K562 (cell line): ENCODE data around the gene DLG3. TPM values are rescaled to one million over a fixed set of nuclear protein-coding genes. Genes with fewer than 3 reads are reported as not detected.

Experiments used
- ATAC-seq: fragments of 200-7000 bp; cut with Tn5 transposase; 3 replicates; pipeline ENCODE4 v1.9.1; 2020; ENCODE audit warnings: moderate library complexity
- BruUV-seq: library from RNA; stranded (reverse); fragments of 400-500 nt; replicated peaks from 2 replicates; lab custom pipeline; 2021; lab: Mats Ljungman, UMichigan
- CTCF ChIA-PET: fragments of 300-600 bp; formaldehyde crosslinking; extraction: SDS; loops from one replicate; lab custom pipeline; 2021; ENCODE audit warnings: low intra/inter-chr PET ratio; lab: Yijun Ruan, JAX
- POLR2A ChIA-PET: fragments of 300-600, 350-650 bp; sonication (Branson Sonifier 250); formaldehyde crosslinking; extraction: SDS; loops from one replicate; lab custom pipeline; 2021; ENCODE audit warnings: antibody characterized with exemption, inconsistent platforms; lab: Yijun Ruan, JAX
- DNase-seq, 4 experiments: peaks; one replicate each; pipeline versions ENCODE4 v3.0.0 to v3.0.0-alpha.2; 2011 to 2018; ENCODE audit warnings: low spot score in 3 of 4, mixed read lengths in 3 of 4; ENCODE audit errors: extremely low read depth in 1 of 4
- FAIRE-seq: peaks from 2 replicates; lab custom pipeline; 2011; peaks lifted over from hg19 to GRCh38; lab: Jason Lieb, UNC
- H2AFZ ChIP-seq: 2 replicates; pipeline ENCODE4 v1.6.0; 2011; ENCODE audit warnings: low read depth, low read length, control low read depth, inconsistent platforms
- H3K27ac ChIP-seq: fragments of 200-600 bp; 3 replicates; pipeline ENCODE4 v1.8.0; 2011; ENCODE audit warnings: low read depth, mild to moderate bottlenecking, control low read depth, inconsistent platforms, low read length, moderate library complexity, mixed read lengths; ENCODE audit errors: extremely low read depth
- H3K27me3 ChIP-seq, 2 experiments: fragments of 300-600 bp in 1 of 2; 2 replicates in 1 of 2; 3 replicates in 1 of 2; pipeline versions ENCODE4 v1.6.0 to v1.8.0; 2011; ENCODE audit warnings: inconsistent platforms in 2 of 2, low read length in 2 of 2, mild to moderate bottlenecking in 1 of 2, mixed read lengths in 1 of 2, moderate library complexity in 1 of 2; ENCODE audit not compliant: control insufficient read depth in 2 of 2, insufficient read depth in 2 of 2
- H3K36me3 ChIP-seq: fragments of 300-600 bp; 3 replicates; pipeline ENCODE4 v1.8.0; 2011; ENCODE audit warnings: mild to moderate bottlenecking, low read length, inconsistent platforms; ENCODE audit not compliant: control insufficient read depth, insufficient read depth
- H3K4me1 ChIP-seq, 2 experiments: fragments of 200-600 bp in 1 of 2; replicated peaks in 1 of 2; 2 replicates in 1 of 2; 3 replicates in 1 of 2; pipeline versions ENCODE4 v1.5.1 to v1.8.0; 2011; ENCODE audit warnings: inconsistent platforms in 2 of 2, low read length in 2 of 2, mild to moderate bottlenecking in 1 of 2, mixed read lengths in 1 of 2, moderate library complexity in 1 of 2; ENCODE audit not compliant: control insufficient read depth in 2 of 2, insufficient read depth in 2 of 2
- H3K4me2 ChIP-seq: 2 replicates; pipeline ENCODE4 v1.6.1; 2011; ENCODE audit warnings: low read length, control low read depth, inconsistent platforms, mixed read lengths; ENCODE audit not compliant: insufficient read depth
- H3K4me3 ChIP-seq: fragments of 200-600 bp; sonication (generic), shearing (Covaris generic); 2 replicates; pipeline ENCODE4 v1.5.1; 2016; ENCODE audit warnings: control low read depth, inconsistent platforms
- H3K79me2 ChIP-seq: fragments of 200-600 bp; 3 replicates; pipeline ENCODE4 v1.8.0; 2011; ENCODE audit warnings: low read length, inconsistent platforms; ENCODE audit not compliant: control insufficient read depth, insufficient read depth
- H3K9ac ChIP-seq, 2 experiments: 2 replicates each; pipeline versions ENCODE4 v1.6.0 to v1.6.1; 2011; ENCODE audit warnings: low read depth in 2 of 2, low read length in 2 of 2, control low read depth in 1 of 2, inconsistent platforms in 1 of 2, mild to moderate bottlenecking in 1 of 2, mixed read lengths in 1 of 2; ENCODE audit not compliant: insufficient read depth in 1 of 2
- H3K9me1 ChIP-seq: one replicate; pipeline ENCODE4 v1.6.0; 2011; ENCODE audit warnings: inconsistent platforms, mild to moderate bottlenecking, low read length, moderate library complexity; ENCODE audit not compliant: control insufficient read depth, insufficient read depth
- H3K9me3 ChIP-seq: replicated peaks from 2 replicates; pipeline ENCODE4 v1.5.1; 2011; ENCODE audit warnings: low read depth, low read length, inconsistent platforms; ENCODE audit not compliant: control insufficient read depth, insufficient read depth
- H4K20me1 ChIP-seq: replicated peaks from 2 replicates; pipeline ENCODE4 v1.6.1; 2011; ENCODE audit warnings: low read length, inconsistent platforms, mixed read lengths; ENCODE audit not compliant: control insufficient read depth, insufficient read depth
- ADNP ChIP-seq: fragments of 200-800 bp; sonication (Bioruptor generic); IDR thresholded peaks from 2 replicates; pipeline ENCODE4 v1.6.1; 2016; ENCODE audit warnings: missing genetic modification characterization, missing compliant biosample characterization
- CAMTA2 ChIP-seq: fragments of 250-450 bp; sonication (Bioruptor Pico); conservative IDR thresholded peaks from 2 replicates; pipeline ENCODE4 v1.5.1; 2022
- CBFA2T3 ChIP-seq: fragments of 450-650 bp; IDR thresholded peaks from 2 replicates; pipeline ENCODE4 v1.6.1; 2017
- ETV6 ChIP-seq, 3 experiments: fragments of 150-350 bp in 1 of 3; sonication (generic) in 1 of 3; formaldehyde crosslinking in 1 of 3; IDR thresholded peaks; 2 replicates each; pipeline versions ENCODE4 v1.6.1 to v1.8.0; 2014 to 2022; ENCODE audit warnings: borderline replicate concordance in 2 of 3, low read depth in 2 of 3, antibody characterized with exemption in 1 of 3, low read length in 1 of 3, mild to moderate bottlenecking in 1 of 3, missing genetic modification reagents in 1 of 3
- HMGXB4 ChIP-seq: sonication (generic); formaldehyde crosslinking; IDR thresholded peaks from 2 replicates; pipeline ENCODE4 v1.8.1; 2023; ENCODE audit warnings: mild to moderate bottlenecking, missing genetic modification reagents
- JUNB ChIP-seq: fragments of 450-650 bp; formaldehyde crosslinking; conservative IDR thresholded peaks from 2 replicates; pipeline ENCODE4 v1.4.0; 2020; ENCODE audit warnings: mild to moderate bottlenecking
- L3MBTL2 ChIP-seq: fragments of 450-650 bp; IDR thresholded peaks from 2 replicates; pipeline ENCODE4 v1.6.1; 2016; ENCODE audit warnings: mild to moderate bottlenecking, moderate library complexity
- LEF1 ChIP-seq: fragments of 450-650 bp; IDR thresholded peaks from 2 replicates; pipeline ENCODE4 v1.6.1; 2016; ENCODE audit warnings: mild to moderate bottlenecking
- NFE2L1 ChIP-seq: fragments of 450-650 bp; IDR thresholded peaks from 2 replicates; pipeline ENCODE4 v1.6.1; 2016; ENCODE audit warnings: missing genetic modification characterization, low read depth, mild to moderate bottlenecking, missing compliant biosample characterization, moderate library complexity, borderline replicate concordance
- NFXL1 ChIP-seq: fragments of 450-650 bp; formaldehyde crosslinking; IDR thresholded peaks from 2 replicates; pipeline ENCODE4 v1.4.0; 2021; ENCODE audit warnings: mild to moderate bottlenecking
- NR4A1 ChIP-seq, 2 experiments: fragments of 250-450 bp in 1 of 2; fragments of 450-650 bp in 1 of 2; sonication (Bioruptor Pico) in 1 of 2; IDR thresholded peaks; 2 replicates each; pipeline versions ENCODE4 v1.4.0 to v1.6.1; 2016 to 2020; ENCODE audit warnings: mild to moderate bottlenecking in 2 of 2, missing compliant biosample characterization in 1 of 2, missing genetic modification characterization in 1 of 2, moderate library complexity in 1 of 2
- PRMT5 ChIP-seq: sonication (generic); formaldehyde crosslinking; IDR thresholded peaks from 2 replicates; pipeline ENCODE4 v1.5.0; 2020; ENCODE audit warnings: missing genetic modification reagents
- PTBP1 ChIP-seq: fragments of 200-400 bp; formaldehyde crosslinking; IDR thresholded peaks from 2 replicates; pipeline ENCODE4 v1.6.1; 2017; ENCODE audit warnings: low read depth, low read length
- STAG1 ChIP-seq: sonication (generic); formaldehyde crosslinking; IDR thresholded peaks from 2 replicates; pipeline ENCODE4 v1.5.0; 2020; ENCODE audit warnings: missing genetic modification reagents, borderline replicate concordance
- TCF7L2 ChIP-seq: fragments of 150-350 bp; IDR thresholded peaks from 2 replicates; pipeline ENCODE4 v1.6.1; 2016; ENCODE audit warnings: low read depth, mild to moderate bottlenecking, low read length, moderate library complexity
- ZEB2 ChIP-seq: fragments of 450-650 bp; IDR thresholded peaks from 2 replicates; pipeline ENCODE4 v1.6.1; 2016
- WGBS: fragments of 100-300 bp; shearing (Covaris generic); methylation state at CpG from one replicate; pipeline ENCODE4 v1.1.6; 2016; ENCODE audit warnings: low coverage, mixed read lengths; ENCODE audit not compliant: insufficient coverage; ENCODE audit errors: missing lambda C conversion rate; 5-methylcytosine and 5-hydroxymethylcytosine counted together
- in situ Hi-C: fragments of 300-500 bp; cut with MboI; formaldehyde crosslinking; loops from 4 replicates; pipeline ENCODE4 v1.15.0; 2018; ENCODE audit warnings: inconsistent platforms, mixed read lengths
- intact Hi-C: fragments of 100-400 bp; cut with micrococcal nuclease; formaldehyde crosslinking; loops from 2 replicates; pipeline ENCODE4 v1.14.2; 2022
- polyA plus RNA-seq, 8 experiments: library from polyadenylated mRNA; depleted of rRNA in 4 of 8; stranded (reverse) in 5 of 8; unstranded in 3 of 8; fragments of >200 nt; fragmentation: Nextera tagmentation in 2 of 8; fragmentation: Illumina TruSeq in 1 of 8; extraction: Ambion mirVana in 2 of 8; extraction: Trizol in 1 of 8; gene quantifications; 2 replicates each; pipeline versions ENCODE4 v1.2.1 to v1.2.3, GENCODE V29; 2011 to 2014; ENCODE audit warnings: inconsistent platforms in 1 of 8, missing spikeins in 1 of 8
- total RNA-seq, 7 experiments: library from RNA; depleted of rRNA in 6 of 7; stranded (reverse); fragments of >200 nt in 6 of 7; fragmentation: Illumina TruSeq in 2 of 7; extraction: Trizol in 2 of 7; gene quantifications; 2 replicates each; pipeline versions ENCODE4 v1.2.1 to v1.2.3, GENCODE V29; 2011 to 2021; ENCODE audit warnings: low replicate concordance in 1 of 7
- TF ChIP-seq, protein P1 (sequence below): fragments of 250-450 bp; sonication (Bioruptor Pico); IDR thresholded peaks from 2 replicates; pipeline ENCODE4 v1.6.1; 2021; ENCODE audit warnings: mild to moderate bottlenecking
- TF ChIP-seq, protein P2 (sequence below): fragments of 450-650 bp; conservative IDR thresholded peaks from 2 replicates; pipeline ENCODE4 v1.6.1; 2016; ENCODE audit warnings: missing genetic modification characterization, low read depth, mild to moderate bottlenecking, control low read depth, missing compliant biosample characterization
- TF ChIP-seq, protein P3 (sequence below): fragments of 450-650 bp; IDR thresholded peaks from 2 replicates; pipeline ENCODE4 v1.6.1; 2018; ENCODE audit warnings: mild to moderate bottlenecking, low read depth; ENCODE audit not compliant: partially characterized antibody

DLG3 gene
- total and polyA plus RNA-seq, 9 of the 15 experiments (the other 6 are each of a cell fraction or from before 2014, with no cell fraction given): 3.1 to 15.7 (median 8.8) TPM

- CTCF ChIA-PET: no interaction called here
- in situ Hi-C loops (no loop called here), intact Hi-C loops (no loop called here)
- Histone ChIP-seq H3K4me2 (no peak overlapping the region), H4K20me1 (no peaks in the 10 kb centered on the region), H3K9me1 (no peaks in the 10 kb centered on the region), H3K79me2 (no peaks in the 10 kb centered on the region), H3K4me1 (no peaks in the 10 kb centered on the region), H3K9ac (no peak overlapping the region), H3K4me3 (no peak overlapping the region), H3K9me3 (no peaks in the 10 kb centered on the region), H2AFZ (no peak overlapping the region), H3K27me3 (no peaks in the 10 kb centered on the region), H3K36me3 (peaks cover 72% of the 10 kb centered on the region), H3K27ac (no peak overlapping the region)
- FAIRE-seq (no peak), DNase-seq (no peak), ATAC-seq (no peak)
- POLR2A ChIA-PET: interaction anchor here (0.9 kb wide), 1 partner anchor 16 kb away, joined by 3 read pairs; no protein-coding TSS in a partner anchor
- WGBS: 75% methylated on average over 1 of the region's 1 CpG
- no TSS peak for BruUV-seq
- TF ChIP-seq TCF7L2: no peak
- no peak for TF ChIP-seq JUNB
- no peak for TF ChIP-seq NFE2L1 (tag)
- TF ChIP-seq CBFA2T3: no peak
- no peak for TF ChIP-seq STAG1 (CRISPR knock-in tag)
- TF ChIP-seq PTBP1: no peak
- no peak for TF ChIP-seq LEF1
- TF ChIP-seq ZEB2: no peak
- no peak for TF ChIP-seq HMGXB4 (CRISPR knock-in tag)
- TF ChIP-seq, protein P1, sequence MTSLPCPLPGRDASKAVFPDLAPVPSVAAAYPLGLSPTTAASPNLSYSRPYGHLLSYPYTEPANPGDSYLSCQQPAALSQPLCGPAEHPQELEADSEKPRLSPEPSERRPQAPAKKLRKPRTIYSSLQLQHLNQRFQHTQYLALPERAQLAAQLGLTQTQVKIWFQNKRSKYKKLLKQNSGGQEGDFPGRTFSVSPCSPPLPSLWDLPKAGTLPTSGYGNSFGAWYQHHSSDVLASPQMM: no peak
- no peak for TF ChIP-seq NR4A1 (CRISPR knock-in tag; IDR thresholded peaks at IDR 0.05)
- TF ChIP-seq NR4A1 (tag; IDR thresholded peaks at IDR 0.05): no peak
- no peak for TF ChIP-seq NFXL1
- TF ChIP-seq, protein P2, sequence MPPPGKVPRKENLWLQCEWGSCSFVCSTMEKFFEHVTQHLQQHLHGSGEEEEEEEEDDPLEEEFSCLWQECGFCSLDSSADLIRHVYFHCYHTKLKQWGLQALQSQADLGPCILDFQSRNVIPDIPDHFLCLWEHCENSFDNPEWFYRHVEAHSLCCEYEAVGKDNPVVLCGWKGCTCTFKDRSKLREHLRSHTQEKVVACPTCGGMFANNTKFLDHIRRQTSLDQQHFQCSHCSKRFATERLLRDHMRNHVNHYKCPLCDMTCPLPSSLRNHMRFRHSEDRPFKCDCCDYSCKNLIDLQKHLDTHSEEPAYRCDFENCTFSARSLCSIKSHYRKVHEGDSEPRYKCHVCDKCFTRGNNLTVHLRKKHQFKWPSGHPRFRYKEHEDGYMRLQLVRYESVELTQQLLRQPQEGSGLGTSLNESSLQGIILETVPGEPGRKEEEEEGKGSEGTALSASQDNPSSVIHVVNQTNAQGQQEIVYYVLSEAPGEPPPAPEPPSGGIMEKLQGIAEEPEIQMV (tag): no peak
- no peak for TF ChIP-seq L3MBTL2
- TF ChIP-seq CAMTA2 (CRISPR knock-in tag): no peak
- no peak for TF ChIP-seq ADNP
- TF ChIP-seq, protein P3, sequence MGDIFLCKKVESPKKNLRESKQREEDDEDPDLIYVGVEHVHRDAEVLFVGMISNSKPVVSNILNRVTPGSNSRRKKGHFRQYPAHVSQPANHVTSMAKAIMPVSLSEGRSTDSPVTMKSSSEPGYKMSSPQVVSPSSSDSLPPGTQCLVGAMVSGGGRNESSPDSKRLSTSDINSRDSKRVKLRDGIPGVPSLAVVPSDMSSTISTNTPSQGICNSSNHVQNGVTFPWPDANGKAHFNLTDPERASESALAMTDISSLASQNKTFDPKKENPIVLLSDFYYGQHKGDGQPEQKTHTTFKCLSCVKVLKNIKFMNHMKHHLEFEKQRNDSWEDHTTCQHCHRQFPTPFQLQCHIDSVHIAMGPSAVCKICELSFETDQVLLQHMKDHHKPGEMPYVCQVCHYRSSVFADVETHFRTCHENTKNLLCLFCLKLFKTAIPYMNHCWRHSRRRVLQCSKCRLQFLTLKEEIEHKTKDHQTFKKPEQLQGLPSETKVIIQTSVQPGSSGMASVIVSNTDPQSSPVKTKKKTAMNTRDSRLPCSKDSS: no peak
- TF ChIP-seq ETV6 (IDR thresholded peaks at IDR 0.05; ENCODE audit: borderline replicate concordance in 1 of 2, low read depth in 2 of 2, low read length in 1 of 2): no peak
- no peak for TF ChIP-seq ETV6 (CRISPR knock-in tag; IDR thresholded peaks at IDR 0.05; ENCODE audit: borderline replicate concordance)
- TF ChIP-seq PRMT5: no peak
Observed at GRCh38 chrX:70405003-70405402, 39.6 kb upstream of the DLG3 start.
